H1 (cell line): ENCODE measurements around the gene USP35. TPM values are rescaled to one million over a fixed set of nuclear protein-coding genes. Genes with fewer than 3 reads are reported as not detected.

Source experiments
- CTCF ChIA-PET: fragments of 300-600 bp; sonication (Branson Sonifier 250); formaldehyde crosslinking; loops from one replicate; lab custom pipeline; 2021; ENCODE audit not compliant: partially characterized antibody; lab: Charles Lee
- POLR2A ChIA-PET: fragments of 300-600 bp; sonication (Branson Sonifier 250); formaldehyde crosslinking; loops from one replicate; lab custom pipeline; 2021; ENCODE audit warnings: inconsistent platforms; ENCODE audit not compliant: partially characterized antibody; lab: Charles Lee
- DNase-seq, 2 experiments: peaks; one replicate each; pipeline versions ENCODE4 v3.0.0 to v3.0.0-alpha.2; 2010 to 2022; ENCODE audit warnings: low spot score in 2 of 2, low read depth in 1 of 2, mixed read lengths in 1 of 2
- FAIRE-seq: peaks from 2 replicates; lab custom pipeline; 2011; peaks lifted over from hg19 to GRCh38; lab: Jason Lieb, UNC
- H2AFZ ChIP-seq: 2 replicates; pipeline ENCODE4 v1.8.1; 2012; ENCODE audit warnings: low read length, inconsistent platforms
- H2AK5ac ChIP-seq: 2 replicates; pipeline ENCODE4 v1.6.1; 2013; ENCODE audit warnings: low read depth, low read length
- H2BK120ac ChIP-seq: replicated peaks from 2 replicates; pipeline ENCODE3; 2013; ENCODE audit warnings: low read depth, low read length, inconsistent platforms
- H2BK12ac ChIP-seq: 2 replicates; pipeline ENCODE4 v1.6.1; 2013; ENCODE audit warnings: low read depth, low read length
- H2BK15ac ChIP-seq: 2 replicates; pipeline ENCODE4 v1.6.1; 2013; ENCODE audit warnings: low read length
- H2BK20ac ChIP-seq: 2 replicates; pipeline ENCODE4 v1.6.1; 2013; ENCODE audit warnings: low read length
- H2BK5ac ChIP-seq: 2 replicates; pipeline ENCODE4 v1.6.1; 2013; ENCODE audit warnings: low read depth, low read length
- H3K14ac ChIP-seq: 2 replicates; pipeline ENCODE4 v1.6.1; 2013; ENCODE audit warnings: inconsistent platforms; ENCODE audit not compliant: insufficient read length
- H3K18ac ChIP-seq: 2 replicates; pipeline ENCODE4 v1.6.1; 2013; ENCODE audit warnings: low read length; ENCODE audit errors: extremely low read depth
- H3K23ac ChIP-seq: 2 replicates; pipeline ENCODE4 v1.6.1; 2013; ENCODE audit warnings: inconsistent platforms; ENCODE audit not compliant: insufficient read length
- H3K23me2 ChIP-seq: 2 replicates; pipeline ENCODE4 v1.6.1; 2013; ENCODE audit warnings: low read depth, low read length
- H3K27ac ChIP-seq: 2 replicates; pipeline ENCODE4 v1.6.1; 2011; ENCODE audit warnings: low read depth, low read length, inconsistent platforms
- H3K27me3 ChIP-seq, 4 experiments: replicated peaks in 1 of 4; 1 replicate in 1 of 4; 2 replicates in 3 of 4; pipeline versions ENCODE4 v1.6.1 to v1.8.1; 2011 to 2013; ENCODE audit warnings: low read length in 3 of 4, mild to moderate bottlenecking in 3 of 4, inconsistent platforms in 2 of 4, mixed read lengths in 2 of 4, moderate library complexity in 1 of 4; ENCODE audit not compliant: control insufficient read depth in 3 of 4, insufficient read depth in 3 of 4; ENCODE audit errors: extremely low read depth in 1 of 4
- H3K36me3 ChIP-seq, 4 experiments: 2 replicates each; pipeline versions ENCODE4 v1.6.1 to v1.8.1; 2011 to 2013; ENCODE audit warnings: mild to moderate bottlenecking in 4 of 4, low read length in 3 of 4, moderate library complexity in 2 of 4, control low read depth in 1 of 4, inconsistent platforms in 1 of 4; ENCODE audit not compliant: insufficient read depth in 4 of 4, control insufficient read depth in 2 of 4
- H3K4ac ChIP-seq: replicated peaks from 2 replicates; pipeline ENCODE3; 2013; ENCODE audit warnings: low read length, low read depth, mixed read lengths, inconsistent platforms; ENCODE audit not compliant: insufficient read length
- H3K4me1 ChIP-seq, 4 experiments: replicated peaks in 1 of 4; 1 replicate in 1 of 4; 2 replicates in 3 of 4; pipeline versions ENCODE4 v1.6.1 to v1.8.1; 2011 to 2013; ENCODE audit warnings: low read length in 3 of 4, inconsistent platforms in 2 of 4, mixed read lengths in 1 of 4; ENCODE audit not compliant: insufficient read depth in 4 of 4, control insufficient read depth in 3 of 4
- H3K4me2 ChIP-seq, 2 experiments: 2 replicates each; pipeline versions ENCODE4 v1.6.1 to v1.8.1; 2011 to 2013; ENCODE audit warnings: low read depth in 2 of 2, low read length in 2 of 2, control low read depth in 1 of 2, inconsistent platforms in 1 of 2, mild to moderate bottlenecking in 1 of 2; ENCODE audit not compliant: insufficient read depth in 1 of 2
- H3K4me3 ChIP-seq, 4 experiments: fragments of 200-600, 300-600 bp in 1 of 4; sonication (generic), shearing (Covaris generic), sonication (Bioruptor Twin) in 1 of 4; 2 replicates each; pipeline versions ENCODE4 v1.5.1 to v1.8.1; 2011 to 2016; ENCODE audit warnings: low read length in 4 of 4, low read depth in 3 of 4, control low read depth in 2 of 4, inconsistent platforms in 2 of 4, mild to moderate bottlenecking in 2 of 4, mixed read lengths in 1 of 4, moderate library complexity in 1 of 4; ENCODE audit not compliant: insufficient read depth in 2 of 4; ENCODE audit errors: extremely low read depth in 1 of 4
- H3K56ac ChIP-seq: replicated peaks from 2 replicates; pipeline ENCODE3; 2013; ENCODE audit warnings: low read depth, mild to moderate bottlenecking, mixed read lengths, low read length, inconsistent platforms; ENCODE audit not compliant: insufficient read length
- H3K79me1 ChIP-seq: 2 replicates; pipeline ENCODE4 v1.6.1; 2013; ENCODE audit warnings: low read depth, low read length, control low read depth
- H3K79me2 ChIP-seq, 2 experiments: 2 replicates each; pipeline versions ENCODE4 v1.6.1 to v1.8.1; 2012 to 2013; ENCODE audit warnings: low read length in 2 of 2, mild to moderate bottlenecking in 2 of 2, inconsistent platforms in 1 of 2; ENCODE audit not compliant: insufficient read depth in 2 of 2, control insufficient read depth in 1 of 2
- H3K9ac ChIP-seq, 4 experiments: replicated peaks in 1 of 4; 1 replicate in 1 of 4; 2 replicates in 3 of 4; pipeline versions ENCODE4 v1.6.1 to v1.8.1; 2011 to 2013; ENCODE audit warnings: low read depth in 3 of 4, low read length in 3 of 4, control low read depth in 2 of 4, mild to moderate bottlenecking in 2 of 4, moderate library complexity in 2 of 4, inconsistent platforms in 1 of 4; ENCODE audit errors: extremely low read depth in 1 of 4
- H3K9me3 ChIP-seq, 2 experiments: 2 replicates each; pipeline versions ENCODE4 v1.6.1 to v1.8.1; 2012 to 2013; ENCODE audit warnings: mild to moderate bottlenecking in 2 of 2, moderate library complexity in 2 of 2, control low read depth in 1 of 2, inconsistent platforms in 1 of 2, low read depth in 1 of 2, low read length in 1 of 2, mixed read lengths in 1 of 2; ENCODE audit not compliant: insufficient read depth in 2 of 2
- H4K20me1 ChIP-seq, 2 experiments: replicated peaks in 1 of 2; 2 replicates each; pipeline versions ENCODE3 to v1.8.1; 2011 to 2013; ENCODE audit warnings: inconsistent platforms in 2 of 2, low read length in 2 of 2, mild to moderate bottlenecking in 1 of 2; ENCODE audit not compliant: insufficient read depth in 2 of 2, control insufficient read depth in 1 of 2
- H4K5ac ChIP-seq: 2 replicates; pipeline ENCODE4 v1.6.1; 2013; ENCODE audit warnings: low read length, low read depth, mixed read lengths, inconsistent platforms; ENCODE audit not compliant: insufficient read length
- H4K8ac ChIP-seq: 2 replicates; pipeline ENCODE4 v1.8.0; 2013; ENCODE audit warnings: mild to moderate bottlenecking, moderate library complexity, low read length, inconsistent platforms; ENCODE audit not compliant: insufficient read depth; ENCODE audit errors: extremely low read depth
- H4K91ac ChIP-seq: replicated peaks from 2 replicates; pipeline ENCODE3; 2013; ENCODE audit warnings: low read length, mixed read lengths, inconsistent platforms; ENCODE audit not compliant: insufficient read length
- ATF3 ChIP-seq: IDR thresholded peaks from 2 replicates; pipeline ENCODE4 v1.6.1; 2011; ENCODE audit warnings: low read depth, mild to moderate bottlenecking, low read length; ENCODE audit not compliant: insufficient read depth
- CHD1 ChIP-seq: IDR thresholded peaks from 2 replicates; pipeline ENCODE4 v1.6.1; 2012; ENCODE audit warnings: low read depth, low read length, improper control_type of control experiment
- EZH2 ChIP-seq: fragments of 200-600 bp; sonication (generic); IDR thresholded peaks from 2 replicates; pipeline ENCODE4 v1.7.1; 2012; ENCODE audit warnings: low read depth, mild to moderate bottlenecking, moderate library complexity, low read length, inconsistent platforms; ENCODE audit not compliant: severe bottlenecking
- GABPA ChIP-seq: IDR thresholded peaks from 2 replicates; pipeline ENCODE4 v1.6.1; 2011; ENCODE audit warnings: mild to moderate bottlenecking, low read length, moderate library complexity, borderline replicate concordance; ENCODE audit not compliant: insufficient read depth
- MAFK ChIP-seq: IDR thresholded peaks from 2 replicates; pipeline ENCODE4 v1.6.1; 2012; ENCODE audit warnings: low read depth, mild to moderate bottlenecking, improper control_type of control experiment, low read length
- POU5F1 ChIP-seq: IDR thresholded peaks from 2 replicates; pipeline ENCODE4 v1.6.1; 2011; ENCODE audit warnings: low read depth, mild to moderate bottlenecking, low read length, moderate library complexity
- RBBP5 ChIP-seq: IDR thresholded peaks from 2 replicates; pipeline ENCODE4 v1.7.1; 2012; ENCODE audit warnings: low read depth, mild to moderate bottlenecking, inconsistent platforms, low read length, moderate library complexity, borderline replicate concordance
- SP1 ChIP-seq: IDR thresholded peaks from 2 replicates; pipeline ENCODE4 v1.6.1; 2011; ENCODE audit warnings: low read depth, low read length
- SP2 ChIP-seq: IDR thresholded peaks from 2 replicates; pipeline ENCODE4 v1.6.1; 2012; ENCODE audit warnings: mild to moderate bottlenecking, low read length, inconsistent platforms
- SRF ChIP-seq: IDR thresholded peaks from 2 replicates; pipeline ENCODE4 v1.6.1; 2011; ENCODE audit warnings: mild to moderate bottlenecking, low read depth, low read length, moderate library complexity
- TBP ChIP-seq: IDR thresholded peaks from 2 replicates; pipeline ENCODE4 v1.6.1; 2011; ENCODE audit warnings: low read depth, low read length, improper control_type of control experiment
- TCF12 ChIP-seq: IDR thresholded peaks from 2 replicates; pipeline ENCODE4 v1.6.1; 2011; ENCODE audit warnings: low read depth, mild to moderate bottlenecking, low read length
- WGBS, 2 experiments: shearing (Covaris generic) in 1 of 2; methylation state at CpG; one replicate each; pipeline versions ENCODE4 v1.1.6 to v1.1.7; 2013 to 2015; ENCODE audit warnings: low lambda C conversion rate in 2 of 2, mixed read lengths in 2 of 2, inconsistent platforms in 1 of 2, low coverage in 1 of 2, missing lambda C conversion rate in 1 of 2; ENCODE audit not compliant: insufficient replicate concordance in 2 of 2, insufficient coverage in 1 of 2, insufficient read length in 1 of 2; ENCODE audit errors: extremely low coverage in 1 of 2, missing lambda C conversion rate in 1 of 2; 5-methylcytosine and 5-hydroxymethylcytosine counted together
- polyA plus RNA-seq, 7 experiments: library from polyadenylated mRNA; depleted of rRNA in 3 of 7; stranded (reverse) in 5 of 7; unstranded in 2 of 7; fragments of >200 nt in 5 of 7; fragments of 200-250 nt in 2 of 7; gene quantifications; 1 replicate in 5 of 7; 2 replicates in 1 of 7; 4 replicates in 1 of 7; pipeline versions ENCODE4 v1.2.1 to v1.2.3, GENCODE V29; 2011 to 2013; ENCODE audit warnings: missing spikeins in 2 of 7, mixed read lengths in 2 of 7
- total RNA-seq: library from RNA; stranded (reverse); fragmentation: NEBNext Ultra II Directional; extraction: Animal tissue kit (Norgen Biotek cat#: 25700); gene quantifications from 2 replicates; pipeline ENCODE4 v1.2.1, GENCODE V29; 2021

USP35 gene
- total and polyA plus RNA-seq, 2 of the 8 experiments (the other 6 are each of a cell fraction or from before 2014, with no cell fraction given): 4.6 to 6.8 TPM

- H3K4me1 ChIP-seq: no peaks in the 10 kb centered on the region
- H3K4ac ChIP-seq: no peak overlapping the region
- H2AFZ ChIP-seq: no peak overlapping the region
- DNase-seq: no peak
- no peaks in the 10 kb centered on the region for H3K27me3 ChIP-seq
- no peak overlapping the region for H3K14ac ChIP-seq
- TF ChIP-seq SP2: no peak
- no peak for TF ChIP-seq TCF12
- no peak for TF ChIP-seq TBP
- TF ChIP-seq POU5F1: no peak
- TF ChIP-seq CHD1: no peak
- TF ChIP-seq ATF3: no peak
- no peak for TF ChIP-seq RBBP5
- TF ChIP-seq GABPA: no peak
- TF ChIP-seq MAFK: no peak
- no peak for TF ChIP-seq EZH2
- no peak for TF ChIP-seq SP1
- no peak for TF ChIP-seq SRF
- ChIA-PET POLR2A (interaction anchor here (1.4 kb wide), 1 partner anchor 191 kb away, joined by 5 read pairs; the partner anchor contains the start of gene GAB2), CTCF (interaction anchor here (0.6 to 3.5 kb wide), 14 partner anchors 10 to 347 kb away, joined by 3 to 38 read pairs (median 6); partner anchors contain the start of gene NARS2)
- whole genome bisulfite sequencing, 2 experiments: 88% methylated on average over 10 of the region's 12 CpGs; no CpG with 5 or more reads in 1 of the 2 experiments
- H2BK12ac ChIP-seq: no peak overlapping the region
- H2BK120ac ChIP-seq: no peak overlapping the region
- no peak overlapping the region for H3K56ac ChIP-seq
- no peak overlapping the region for H3K18ac ChIP-seq
- no peak overlapping the region for H3K4me3 ChIP-seq
- H3K23ac ChIP-seq: no peak overlapping the region
- no peak overlapping the region for H4K8ac ChIP-seq
- no peak overlapping the region for H3K9ac ChIP-seq
- no peak overlapping the region for H3K4me2 ChIP-seq
- no peak overlapping the region for H2BK15ac ChIP-seq
- no peaks in the 10 kb centered on the region for H3K23me2 ChIP-seq
- H3K36me3 ChIP-seq: peaks cover 0 to 3% (median 0%) of the 10 kb centered on the region in 4 experiments; a peak in 2 of 8 replicates
- no peaks in the 10 kb centered on the region for H3K79me1 ChIP-seq
- H2BK20ac ChIP-seq: no peak overlapping the region
- peaks cover 0 to under 1% of the 10 kb centered on the region in 2 experiments for H4K20me1 ChIP-seq
- FAIRE-seq: no peak
- H4K91ac ChIP-seq: no peak overlapping the region
- no peak overlapping the region for H2BK5ac ChIP-seq
- H3K79me2 ChIP-seq: no peaks in the 10 kb centered on the region
- no peak overlapping the region for H2AK5ac ChIP-seq
- no peak overlapping the region for H4K5ac ChIP-seq
- no peaks in the 10 kb centered on the region for H3K9me3 ChIP-seq
- no peak overlapping the region for H3K27ac ChIP-seq
Measured at GRCh38 chr11:78226684-78227680, 38.3 kb downstream of the USP35 start.
